Left ventricle myocardium inferior (tissue), 1 donor: ENCODE measurements around the gene SLC48A1. TPM values are rescaled to one million over a fixed set of nuclear protein-coding genes. Genes with fewer than 3 reads are reported as not detected.

Experiments
- DNase-seq: peaks from one replicate; pipeline ENCODE4 v3.0.0-alpha.2; 2020
- H3K27ac ChIP-seq: fragments of 200-600 bp; replicated peaks from 2 replicates; pipeline ENCODE4 v1.8.0; 2021
- H3K27me3 ChIP-seq: fragments of 200-600 bp; 2 replicates; pipeline ENCODE4 v1.8.0; 2021; ENCODE audit warnings: low read depth
- H3K36me3 ChIP-seq: fragments of 200-600 bp; 2 replicates; pipeline ENCODE4 v1.8.0; 2021
- H3K4me1 ChIP-seq: fragments of 200-600 bp; 2 replicates; pipeline ENCODE4 v1.8.0; 2021
- H3K4me3 ChIP-seq: fragments of 200-600 bp; 2 replicates; pipeline ENCODE4 v1.8.0; 2021; ENCODE audit warnings: mild to moderate bottlenecking, moderate library complexity
- H3K9me3 ChIP-seq: fragments of 200-600 bp; replicated peaks from 2 replicates; pipeline ENCODE4 v1.8.0; 2021
- CTCF ChIP-seq: fragments of 200-600 bp; IDR thresholded peaks from 2 replicates; pipeline ENCODE4 v1.8.0; 2021; ENCODE audit warnings: antibody characterized with exemption, mild to moderate bottlenecking, borderline replicate concordance
- intact Hi-C: fragments of 100-400 bp; cut with micrococcal nuclease; formaldehyde crosslinking; loops from one replicate; pipeline ENCODE4 v1.11.0; 2022
- total RNA-seq: library from RNA; stranded (reverse); fragmentation: NEBNext Ultra II Directional; extraction: Animal tissue kit (Norgen Biotek cat#: 25700); gene quantifications from one replicate; pipeline ENCODE4 v1.2.1, GENCODE V29; 2021
- donor health status: DM: no; HTN: yes; CAD: no; lungs with severe emphysema.

Gene SLC48A1
- total RNA-seq, 1 donor from 2014 or later: 25.3 TPM

DNA sequence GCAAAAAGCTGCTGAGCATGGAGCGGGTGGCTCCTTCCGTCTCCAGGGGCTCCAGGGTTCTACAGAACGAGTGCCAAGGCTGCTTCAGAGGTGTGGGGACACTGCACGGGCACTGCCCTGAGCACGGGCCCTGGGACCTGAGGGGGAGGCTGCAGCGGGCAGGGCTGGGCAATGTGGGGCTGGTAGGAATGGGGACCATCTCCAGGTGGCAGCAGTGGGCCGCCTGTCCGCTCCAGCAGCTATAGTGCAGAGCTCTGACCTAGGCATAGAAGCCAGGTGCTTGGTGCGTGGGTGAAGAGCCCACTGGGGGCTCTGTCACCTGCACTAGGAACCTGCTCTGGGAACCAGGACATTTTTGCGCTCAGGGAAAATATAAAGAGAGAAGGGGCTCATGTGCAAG, 24.4 kb downstream of the SLC48A1 start:
- Histone ChIP-seq H3K4me3 (no peak overlapping the region), H3K4me1 (peaks cover 46% of the 10 kb centered on the region), H3K27ac (no peak overlapping the region), H3K36me3 (peaks cover 63% of the 10 kb centered on the region), H3K27me3 (no peaks in the 10 kb centered on the region), H3K9me3 (no peaks in the 10 kb centered on the region)
- intact Hi-C loops: no loop called here
- TF ChIP-seq CTCF: peak; percentile 55
- DNase-seq: no peak

GRCh38 chr12:47798382-47798948, 25.4 kb downstream of the SLC48A1 start:
- no peaks in the 10 kb centered on the region for H3K27me3 ChIP-seq
- H3K4me1 ChIP-seq: peaks cover 57% of the 10 kb centered on the region

GRCh38 chr12:47799357-47799955, 26.4 kb downstream of the SLC48A1 start:
- H3K36me3 ChIP-seq: peaks cover 42% of the 10 kb centered on the region
- peak; percentile 69 for DNase-seq
- peak overlapping the region; percentile 19 for H3K4me3 ChIP-seq
- TF ChIP-seq CTCF: no peak
- peaks cover 66% of the 10 kb centered on the region for H3K4me1 ChIP-seq
- no peaks in the 10 kb centered on the region for H3K9me3 ChIP-seq
- peak overlapping the region; percentile 99 for H3K27ac ChIP-seq
- intact Hi-C loops: no loop called here
- no peaks in the 10 kb centered on the region for H3K27me3 ChIP-seq

More at GRCh38 chr12:47798382-47798948, 25.4 kb downstream of the SLC48A1 start:
- no peak for DNase-seq
- Histone ChIP-seq H3K9me3 (no peaks in the 10 kb centered on the region), H3K27ac (peak overlapping the region; percentile 99), H3K4me3 (no peak overlapping the region), H3K36me3 (peaks cover 52% of the 10 kb centered on the region)
- TF ChIP-seq CTCF: no peak
- intact Hi-C loops: no loop called here

- H3K27me3 ChIP-seq: no peaks in the 10 kb centered on the region
- peak overlapping the region; percentile 99 for H3K27ac ChIP-seq
- no peaks in the 10 kb centered on the region for H3K9me3 ChIP-seq
- DNase-seq: no peak
- peaks cover 78% of the 10 kb centered on the region for H3K4me1 ChIP-seq
- no peak for TF ChIP-seq CTCF
- no peak overlapping the region for H3K4me3 ChIP-seq
- intact Hi-C loops: loop anchor here (5.0 kb wide), 1 partner anchor 37 kb away; no protein-coding TSS in a partner anchor
- peaks cover 31% of the 10 kb centered on the region for H3K36me3 ChIP-seq
Measured at GRCh38 chr12:47800582-47800981, 27.5 kb downstream of the SLC48A1 start.

GRCh38 chr12:47801170-47801903, 28.3 kb downstream of the SLC48A1 start:
- no peaks in the 10 kb centered on the region for H3K27me3 ChIP-seq
- intact Hi-C loops: loop anchor here (5.0 kb wide), 1 partner anchor 36 kb away; no protein-coding TSS in a partner anchor
- peak overlapping the region; percentile 99 for H3K27ac ChIP-seq
- H3K4me1 ChIP-seq: peaks cover 85% of the 10 kb centered on the region
- peak; percentile 54 for TF ChIP-seq CTCF
- peak overlapping the region; percentile 24 for H3K4me3 ChIP-seq
- no peaks in the 10 kb centered on the region for H3K9me3 ChIP-seq
- DNase-seq: peak; percentile 58
- H3K36me3 ChIP-seq: peaks cover 24% of the 10 kb centered on the region
